ENCODE measurements around the gene NQO1.

The NQO1 gene

GRCh38 chr16:69754469-69755310 lies 28.3 kb upstream of the NQO1 start, which contains the start of gene NOB1:
Gene NOB1 (minus strand): TSS chr16:69754926. CDS start chr16:69754910, 16 bp downstream.
- peak; percentile 96 for TF ChIP-seq CTCF (conservative IDR thresholded peaks at IDR 0.05; ENCODE audit: low read depth, low read length)
- H3K4me3 ChIP-seq (ENCODE audit: low read depth, low read length) = peak within 1 kb of the TSS; percentile 92
- peak; percentile 98 for DNase-seq (ENCODE audit: low read depth)

- no peak for DNase-seq (ENCODE audit: low read depth)
- TF ChIP-seq CTCF (conservative IDR thresholded peaks at IDR 0.05; ENCODE audit: low read depth, low read length) = no peak
- H3K4me3 ChIP-seq (ENCODE audit: low read depth, low read length) = peak overlapping the region; percentile 92
Measured at GRCh38 chr16:69754143-69754468, 27.7 kb upstream of the NQO1 start.

- H3K4me3 ChIP-seq (ENCODE audit: low read depth, low read length) = no peak overlapping the region
- no peak for DNase-seq (ENCODE audit: low read depth)
- no peak for TF ChIP-seq CTCF (conservative IDR thresholded peaks at IDR 0.05; ENCODE audit: low read depth, low read length)
Measured at GRCh38 chr16:69748694-69749345, 22.5 kb upstream of the NQO1 start.

- TF ChIP-seq CTCF (conservative IDR thresholded peaks at IDR 0.05; ENCODE audit: low read depth, low read length) = no peak
- no peak for DNase-seq (ENCODE audit: low read depth)
- H3K4me3 ChIP-seq (ENCODE audit: low read depth, low read length) = no peak overlapping the region
Measured at GRCh38 chr16:69747115-69747514, 20.8 kb upstream of the NQO1 start.

GRCh38 chr16:69745959-69746358 lies 19.6 kb upstream of the NQO1 start:
- H3K4me3 ChIP-seq (ENCODE audit: low read depth, low read length) = no peak overlapping the region
- TF ChIP-seq CTCF (conservative IDR thresholded peaks at IDR 0.05; ENCODE audit: low read depth, low read length) = no peak
- DNase-seq (ENCODE audit: low read depth) = no peak

- no peak for TF ChIP-seq CTCF (conservative IDR thresholded peaks at IDR 0.05; ENCODE audit: low read depth, low read length)
- no peak overlapping the region for H3K4me3 ChIP-seq (ENCODE audit: low read depth, low read length)
- DNase-seq (ENCODE audit: low read depth) = no peak
Measured at GRCh38 chr16:69745232-69745612, 18.9 kb upstream of the NQO1 start.

Data from choroid plexus epithelial cell (primary cell).